Measurements from ENCODE around the gene EDRF1. TPM values are rescaled to one million over a fixed set of nuclear protein-coding genes. Genes with fewer than 3 reads are reported as not detected.

EDRF1 gene
- total and polyA plus RNA-seq, 2 experiments from 2014 or later: 25.0 to 48.8 TPM

- TF ChIP-seq, protein P1, sequence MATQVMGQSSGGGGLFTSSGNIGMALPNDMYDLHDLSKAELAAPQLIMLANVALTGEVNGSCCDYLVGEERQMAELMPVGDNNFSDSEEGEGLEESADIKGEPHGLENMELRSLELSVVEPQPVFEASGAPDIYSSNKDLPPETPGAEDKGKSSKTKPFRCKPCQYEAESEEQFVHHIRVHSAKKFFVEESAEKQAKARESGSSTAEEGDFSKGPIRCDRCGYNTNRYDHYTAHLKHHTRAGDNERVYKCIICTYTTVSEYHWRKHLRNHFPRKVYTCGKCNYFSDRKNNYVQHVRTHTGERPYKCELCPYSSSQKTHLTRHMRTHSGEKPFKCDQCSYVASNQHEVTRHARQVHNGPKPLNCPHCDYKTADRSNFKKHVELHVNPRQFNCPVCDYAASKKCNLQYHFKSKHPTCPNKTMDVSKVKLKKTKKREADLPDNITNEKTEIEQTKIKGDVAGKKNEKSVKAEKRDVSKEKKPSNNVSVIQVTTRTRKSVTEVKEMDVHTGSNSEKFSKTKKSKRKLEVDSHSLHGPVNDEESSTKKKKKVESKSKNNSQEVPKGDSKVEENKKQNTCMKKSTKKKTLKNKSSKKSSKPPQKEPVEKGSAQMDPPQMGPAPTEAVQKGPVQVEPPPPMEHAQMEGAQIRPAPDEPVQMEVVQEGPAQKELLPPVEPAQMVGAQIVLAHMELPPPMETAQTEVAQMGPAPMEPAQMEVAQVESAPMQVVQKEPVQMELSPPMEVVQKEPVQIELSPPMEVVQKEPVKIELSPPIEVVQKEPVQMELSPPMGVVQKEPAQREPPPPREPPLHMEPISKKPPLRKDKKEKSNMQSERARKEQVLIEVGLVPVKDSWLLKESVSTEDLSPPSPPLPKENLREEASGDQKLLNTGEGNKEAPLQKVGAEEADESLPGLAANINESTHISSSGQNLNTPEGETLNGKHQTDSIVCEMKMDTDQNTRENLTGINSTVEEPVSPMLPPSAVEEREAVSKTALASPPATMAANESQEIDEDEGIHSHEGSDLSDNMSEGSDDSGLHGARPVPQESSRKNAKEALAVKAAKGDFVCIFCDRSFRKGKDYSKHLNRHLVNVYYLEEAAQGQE (IDR thresholded peaks at IDR 0.05; ENCODE audit: unreplicated experiment): no peak
- TF ChIP-seq, protein P2, sequence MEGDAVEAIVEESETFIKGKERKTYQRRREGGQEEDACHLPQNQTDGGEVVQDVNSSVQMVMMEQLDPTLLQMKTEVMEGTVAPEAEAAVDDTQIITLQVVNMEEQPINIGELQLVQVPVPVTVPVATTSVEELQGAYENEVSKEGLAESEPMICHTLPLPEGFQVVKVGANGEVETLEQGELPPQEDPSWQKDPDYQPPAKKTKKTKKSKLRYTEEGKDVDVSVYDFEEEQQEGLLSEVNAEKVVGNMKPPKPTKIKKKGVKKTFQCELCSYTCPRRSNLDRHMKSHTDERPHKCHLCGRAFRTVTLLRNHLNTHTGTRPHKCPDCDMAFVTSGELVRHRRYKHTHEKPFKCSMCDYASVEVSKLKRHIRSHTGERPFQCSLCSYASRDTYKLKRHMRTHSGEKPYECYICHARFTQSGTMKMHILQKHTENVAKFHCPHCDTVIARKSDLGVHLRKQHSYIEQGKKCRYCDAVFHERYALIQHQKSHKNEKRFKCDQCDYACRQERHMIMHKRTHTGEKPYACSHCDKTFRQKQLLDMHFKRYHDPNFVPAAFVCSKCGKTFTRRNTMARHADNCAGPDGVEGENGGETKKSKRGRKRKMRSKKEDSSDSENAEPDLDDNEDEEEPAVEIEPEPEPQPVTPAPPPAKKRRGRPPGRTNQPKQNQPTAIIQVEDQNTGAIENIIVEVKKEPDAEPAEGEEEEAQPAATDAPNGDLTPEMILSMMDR (conservative IDR thresholded peaks at IDR 0.05; ENCODE audit: low read depth in 2 of 2): no peak
- TF ChIP-seq JUNB (IDR thresholded peaks at IDR 0.05; ENCODE audit: unreplicated experiment): no peak
- no peak for TF ChIP-seq NANOG (IDR thresholded peaks at IDR 0.05; ENCODE audit: borderline replicate concordance)
- TF ChIP-seq ZNF331 (CRISPR knock-in tag; IDR thresholded peaks at IDR 0.05; ENCODE audit: low read depth): no peak
- TF ChIP-seq CREB1 (CRISPR knock-in tag; IDR thresholded peaks at IDR 0.05; ENCODE audit: low read depth): no peak
- no peak for TF ChIP-seq EZH2 (IDR thresholded peaks at IDR 0.05; ENCODE audit: low read depth, unreplicated experiment)
- TF ChIP-seq STAT1 (IDR thresholded peaks at IDR 0.05; ENCODE audit: unreplicated experiment): no peak
- TF ChIP-seq EZH2phosphoT487 (IDR thresholded peaks at IDR 0.05; ENCODE audit: unreplicated experiment): no peak
- no peak for TF ChIP-seq ETS1 (IDR thresholded peaks at IDR 0.05)
- no peak for TF ChIP-seq ZNF114 (CRISPR knock-in tag; IDR thresholded peaks at IDR 0.05)
- TF ChIP-seq, protein P3, sequence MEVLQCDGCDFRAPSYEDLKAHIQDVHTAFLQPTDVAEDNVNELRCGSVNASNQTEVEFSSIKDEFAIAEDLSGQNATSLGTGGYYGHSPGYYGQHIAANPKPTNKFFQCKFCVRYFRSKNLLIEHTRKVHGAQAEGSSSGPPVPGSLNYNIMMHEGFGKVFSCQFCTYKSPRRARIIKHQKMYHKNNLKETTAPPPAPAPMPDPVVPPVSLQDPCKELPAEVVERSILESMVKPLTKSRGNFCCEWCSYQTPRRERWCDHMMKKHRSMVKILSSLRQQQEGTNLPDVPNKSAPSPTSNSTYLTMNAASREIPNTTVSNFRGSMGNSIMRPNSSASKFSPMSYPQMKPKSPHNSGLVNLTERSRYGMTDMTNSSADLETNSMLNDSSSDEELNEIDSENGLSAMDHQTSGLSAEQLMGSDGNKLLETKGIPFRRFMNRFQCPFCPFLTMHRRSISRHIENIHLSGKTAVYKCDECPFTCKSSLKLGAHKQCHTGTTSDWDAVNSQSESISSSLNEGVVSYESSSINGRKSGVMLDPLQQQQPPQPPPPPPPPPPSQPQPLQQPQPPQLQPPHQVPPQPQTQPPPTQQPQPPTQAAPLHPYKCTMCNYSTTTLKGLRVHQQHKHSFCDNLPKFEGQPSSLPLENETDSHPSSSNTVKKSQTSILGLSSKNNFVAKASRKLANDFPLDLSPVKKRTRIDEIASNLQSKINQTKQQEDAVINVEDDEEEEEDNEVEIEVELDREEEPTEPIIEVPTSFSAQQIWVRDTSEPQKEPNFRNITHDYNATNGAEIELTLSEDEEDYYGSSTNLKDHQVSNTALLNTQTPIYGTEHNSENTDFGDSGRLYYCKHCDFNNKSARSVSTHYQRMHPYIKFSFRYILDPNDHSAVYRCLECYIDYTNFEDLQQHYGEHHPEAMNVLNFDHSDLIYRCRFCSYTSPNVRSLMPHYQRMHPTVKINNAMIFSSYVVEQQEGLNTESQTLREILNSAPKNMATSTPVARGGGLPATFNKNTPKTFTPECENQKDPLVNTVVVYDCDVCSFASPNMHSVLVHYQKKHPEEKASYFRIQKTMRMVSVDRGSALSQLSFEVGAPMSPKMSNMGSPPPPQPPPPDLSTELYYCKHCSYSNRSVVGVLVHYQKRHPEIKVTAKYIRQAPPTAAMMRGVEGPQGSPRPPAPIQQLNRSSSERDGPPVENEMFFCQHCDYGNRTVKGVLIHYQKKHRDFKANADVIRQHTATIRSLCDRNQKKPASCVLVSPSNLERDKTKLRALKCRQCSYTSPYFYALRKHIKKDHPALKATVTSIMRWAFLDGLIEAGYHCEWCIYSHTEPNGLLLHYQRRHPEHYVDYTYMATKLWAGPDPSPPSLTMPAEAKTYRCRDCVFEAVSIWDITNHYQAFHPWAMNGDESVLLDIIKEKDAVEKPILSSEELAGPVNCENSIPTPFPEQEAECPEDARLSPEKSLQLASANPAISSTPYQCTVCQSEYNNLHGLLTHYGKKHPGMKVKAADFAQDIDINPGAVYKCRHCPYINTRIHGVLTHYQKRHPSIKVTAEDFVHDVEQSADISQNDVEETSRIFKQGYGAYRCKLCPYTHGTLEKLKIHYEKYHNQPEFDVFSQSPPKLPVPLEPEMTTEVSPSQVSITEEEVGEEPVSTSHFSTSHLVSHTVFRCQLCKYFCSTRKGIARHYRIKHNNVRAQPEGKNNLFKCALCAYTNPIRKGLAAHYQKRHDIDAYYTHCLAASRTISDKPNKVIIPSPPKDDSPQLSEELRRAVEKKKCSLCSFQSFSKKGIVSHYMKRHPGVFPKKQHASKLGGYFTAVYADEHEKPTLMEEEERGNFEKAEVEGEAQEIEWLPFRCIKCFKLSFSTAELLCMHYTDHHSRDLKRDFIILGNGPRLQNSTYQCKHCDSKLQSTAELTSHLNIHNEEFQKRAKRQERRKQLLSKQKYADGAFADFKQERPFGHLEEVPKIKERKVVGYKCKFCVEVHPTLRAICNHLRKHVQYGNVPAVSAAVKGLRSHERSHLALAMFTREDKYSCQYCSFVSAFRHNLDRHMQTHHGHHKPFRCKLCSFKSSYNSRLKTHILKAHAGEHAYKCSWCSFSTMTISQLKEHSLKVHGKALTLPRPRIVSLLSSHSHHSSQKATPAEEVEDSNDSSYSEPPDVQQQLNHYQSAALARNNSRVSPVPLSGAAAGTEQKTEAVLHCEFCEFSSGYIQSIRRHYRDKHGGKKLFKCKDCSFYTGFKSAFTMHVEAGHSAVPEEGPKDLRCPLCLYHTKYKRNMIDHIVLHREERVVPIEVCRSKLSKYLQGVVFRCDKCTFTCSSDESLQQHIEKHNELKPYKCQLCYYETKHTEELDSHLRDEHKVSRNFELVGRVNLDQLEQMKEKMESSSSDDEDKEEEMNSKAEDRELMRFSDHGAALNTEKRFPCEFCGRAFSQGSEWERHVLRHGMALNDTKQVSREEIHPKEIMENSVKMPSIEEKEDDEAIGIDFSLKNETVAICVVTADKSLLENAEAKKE (CRISPR knock-in tag; IDR thresholded peaks at IDR 0.05): no peak
- no peak for TF ChIP-seq POLR2AphosphoS5 (IDR thresholded peaks at IDR 0.05; ENCODE audit: low read depth)
- Histone ChIP-seq H3F3A (replicated peaks; ENCODE audit: low read depth) (no peaks in the 10 kb centered on the region), H3K27me3 (ENCODE audit: insufficient read depth) (no peaks in the 10 kb centered on the region), H3K36me3 (ENCODE audit: insufficient read depth) (no peaks in the 10 kb centered on the region; the same call in 1 of the 2 replicates), H2AFZ (no peak overlapping the region), H4K20me1 (replicated peaks; ENCODE audit: insufficient read depth) (no peaks in the 10 kb centered on the region; the same call in 1 of the 2 replicates), H3K9me2 (ENCODE audit: insufficient read depth) (no peaks in the 10 kb centered on the region), H3K27ac (ENCODE audit: low read depth) (no peak overlapping the region), H3K79me2 (replicated peaks; ENCODE audit: insufficient read depth) (no peaks in the 10 kb centered on the region), H3K4me1 (ENCODE audit: insufficient read depth) (no peaks in the 10 kb centered on the region), H3K4me3 (no peak overlapping the region), H3K4me2 (no peak overlapping the region)
- Mint-ChIP-seq H3K4me3 (no peak overlapping the region), H3K27me3 (ENCODE audit: insufficient read depth, low read depth, poor library complexity) (no peaks in the 10 kb centered on the region), H3K4me1 (no peaks in the 10 kb centered on the region), H3K27ac (no peak overlapping the region), H3K36me3 (ENCODE audit: low read depth) (peaks cover 23% of the 10 kb centered on the region), H3K9me3 (no peaks in the 10 kb centered on the region)
- ATAC-seq: no peak
- DNase-seq (ENCODE audit: low spot score): no peak
Measured at GRCh38 chr10:125812128-125812750, 92.7 kb downstream of the EDRF1 start.

Data from GM23338 (cell line).